ENCODE results near the gene ADAM19. TPM values are rescaled to one million over a fixed set of nuclear protein-coding genes. Genes with fewer than 3 reads are reported as not detected.

ADAM19 gene
- total and polyA plus RNA-seq, 2 donors (not counting 1 experiment from before 2014, with no cell fraction given) = 13.0 to 65.2 TPM

DNA sequence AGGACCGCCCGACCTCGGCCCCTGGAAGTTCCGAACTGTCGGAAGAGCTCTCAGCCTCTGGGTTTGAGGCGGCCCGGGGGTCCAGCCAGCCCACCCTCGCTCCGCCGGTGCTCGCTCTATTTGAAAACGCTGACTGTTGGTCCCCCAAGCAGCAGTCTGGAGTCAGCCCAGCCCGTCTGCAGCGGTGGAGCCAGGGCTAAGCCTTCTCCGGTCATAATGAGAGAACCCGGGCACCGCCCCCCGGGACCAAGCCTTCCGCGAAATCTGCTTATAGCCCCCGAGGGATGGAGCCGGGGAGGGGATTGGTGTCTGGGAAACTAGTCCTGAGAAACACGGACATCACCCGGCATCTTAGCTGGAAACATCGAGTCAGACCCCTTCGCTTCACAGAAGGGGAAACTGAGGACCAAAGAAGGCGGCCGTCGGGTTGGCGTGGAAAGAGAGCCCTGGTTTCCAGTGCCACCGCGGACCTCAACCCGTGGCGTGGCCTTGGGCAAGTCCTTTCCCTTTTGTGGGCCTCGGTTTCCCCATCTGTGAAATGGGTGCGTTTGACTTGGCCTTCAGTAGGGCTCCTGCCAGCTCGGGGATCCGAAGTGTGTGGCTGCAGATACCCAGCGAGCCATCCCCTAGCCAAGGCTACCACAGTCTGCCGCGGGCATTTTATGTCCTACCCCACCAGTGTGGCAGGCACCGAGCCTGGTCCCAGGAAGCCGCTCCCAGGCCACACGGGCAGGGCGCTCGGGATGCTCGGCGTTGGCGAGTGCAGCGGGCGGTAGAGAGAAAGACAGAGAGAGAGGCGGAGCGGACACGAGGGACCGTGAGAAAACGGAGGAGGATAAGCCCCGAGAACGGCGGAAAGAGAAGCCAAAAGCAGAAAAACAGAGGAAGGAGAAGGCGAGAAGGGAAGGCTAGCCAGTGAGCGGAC lies 857 bp downstream of the ADAM19 start:
- Histone ChIP-seq H3K4me3 (replicated peaks in 1 of 4; ENCODE audit: control extremely low read depth in 1 of 4, insufficient read depth in 1 of 4, low read depth in 3 of 4, low read length in 4 of 4) (peak overlapping the region; percentile 55 to 91 (median 68)), H3K27me3 (ENCODE audit: control insufficient read depth, insufficient read depth, low read length) (no peaks in the 10 kb centered on the region), H3K36me3 (ENCODE audit: control insufficient read depth, insufficient read depth, low read length) (peaks cover 3% of the 10 kb centered on the region), H3K79me2 (ENCODE audit: control insufficient read depth, insufficient read depth, low read length) (peaks cover 33% of the 10 kb centered on the region), H2AFZ (ENCODE audit: low read length) (peak overlapping the region; percentile 33), H3K27ac (ENCODE audit: insufficient read depth, low read length) (peak overlapping the region; percentile 65), H3K4me2 (ENCODE audit: extremely low read depth, insufficient read depth, low read length) (peak overlapping the region; percentile 76), H3K4me1 (ENCODE audit: control insufficient read depth, extremely low read depth, insufficient read depth, low read length) (peaks cover 3% of the 10 kb centered on the region), H4K20me1 (ENCODE audit: control insufficient read depth, extremely low read depth, insufficient read depth, low read length) (no peaks in the 10 kb centered on the region), H3K9ac (ENCODE audit: insufficient read depth, low read length) (peak overlapping the region; percentile 59), H3K9me3 (ENCODE audit: control insufficient read depth, insufficient read depth, low read depth, low read length) (no peaks in the 10 kb centered on the region)
- TF ChIP-seq, protein P1, sequence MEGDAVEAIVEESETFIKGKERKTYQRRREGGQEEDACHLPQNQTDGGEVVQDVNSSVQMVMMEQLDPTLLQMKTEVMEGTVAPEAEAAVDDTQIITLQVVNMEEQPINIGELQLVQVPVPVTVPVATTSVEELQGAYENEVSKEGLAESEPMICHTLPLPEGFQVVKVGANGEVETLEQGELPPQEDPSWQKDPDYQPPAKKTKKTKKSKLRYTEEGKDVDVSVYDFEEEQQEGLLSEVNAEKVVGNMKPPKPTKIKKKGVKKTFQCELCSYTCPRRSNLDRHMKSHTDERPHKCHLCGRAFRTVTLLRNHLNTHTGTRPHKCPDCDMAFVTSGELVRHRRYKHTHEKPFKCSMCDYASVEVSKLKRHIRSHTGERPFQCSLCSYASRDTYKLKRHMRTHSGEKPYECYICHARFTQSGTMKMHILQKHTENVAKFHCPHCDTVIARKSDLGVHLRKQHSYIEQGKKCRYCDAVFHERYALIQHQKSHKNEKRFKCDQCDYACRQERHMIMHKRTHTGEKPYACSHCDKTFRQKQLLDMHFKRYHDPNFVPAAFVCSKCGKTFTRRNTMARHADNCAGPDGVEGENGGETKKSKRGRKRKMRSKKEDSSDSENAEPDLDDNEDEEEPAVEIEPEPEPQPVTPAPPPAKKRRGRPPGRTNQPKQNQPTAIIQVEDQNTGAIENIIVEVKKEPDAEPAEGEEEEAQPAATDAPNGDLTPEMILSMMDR (conservative IDR thresholded peaks at IDR 0.05 in 1 of 2, IDR thresholded peaks at IDR 0.05 in 1 of 2; ENCODE audit: low read depth in 1 of 2, low read length in 2 of 2) = no peak
- no peak for TF ChIP-seq EZH2 (IDR thresholded peaks at IDR 0.05; ENCODE audit: low read length, missing control alignments)
- DNase-seq (ENCODE audit: low read depth in 2 of 2) = peak; percentile 47 to 54

DNA sequence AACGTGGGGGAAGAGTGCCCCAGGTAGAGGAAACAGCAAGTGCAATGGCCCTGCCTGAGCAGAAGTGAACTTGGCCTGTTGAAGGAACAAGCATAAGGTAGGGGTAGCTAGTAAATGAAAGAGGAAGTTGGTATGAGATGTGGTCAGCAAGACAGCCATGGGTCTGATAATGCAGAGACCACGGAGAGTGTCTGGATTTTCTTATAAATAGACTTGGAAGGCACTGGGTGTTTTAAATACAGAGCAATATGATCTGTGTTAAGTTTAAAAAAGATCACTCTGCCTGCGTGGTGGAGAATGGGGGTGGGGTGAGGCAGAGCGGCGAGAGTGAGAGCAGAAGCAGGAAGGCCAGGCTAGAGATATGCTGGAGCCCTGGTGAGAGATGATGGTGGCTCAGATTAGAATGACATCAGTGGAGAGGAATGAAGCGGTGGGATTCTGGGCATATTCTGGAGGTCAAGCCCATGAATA lies 4.2 kb downstream of the ADAM19 start:
- no peaks in the 10 kb centered on the region for H3K27me3 ChIP-seq (ENCODE audit: control insufficient read depth, insufficient read depth, low read length)
- H3K36me3 ChIP-seq (ENCODE audit: control insufficient read depth, insufficient read depth, low read length) = peaks cover 7% of the 10 kb centered on the region
- H3K4me1 ChIP-seq (ENCODE audit: control insufficient read depth, extremely low read depth, insufficient read depth, low read length) = peaks cover 3% of the 10 kb centered on the region
- peak; percentile 25 to 94 for DNase-seq (ENCODE audit: low read depth in 2 of 2)
- H3K4me2 ChIP-seq (ENCODE audit: extremely low read depth, insufficient read depth, low read length) = peak overlapping the region; percentile 30
- H3K4me3 ChIP-seq (replicated peaks in 1 of 4; ENCODE audit: control extremely low read depth in 1 of 4, insufficient read depth in 1 of 4, low read depth in 3 of 4, low read length in 4 of 4) = no peak overlapping the region
- H3K27ac ChIP-seq (ENCODE audit: insufficient read depth, low read length) = no peak overlapping the region
- no peak overlapping the region for H3K9ac ChIP-seq (ENCODE audit: insufficient read depth, low read length)
- H3K9me3 ChIP-seq (ENCODE audit: control insufficient read depth, insufficient read depth, low read depth, low read length) = no peaks in the 10 kb centered on the region
- no peak overlapping the region for H2AFZ ChIP-seq (ENCODE audit: low read length)
- no peaks in the 10 kb centered on the region for H4K20me1 ChIP-seq (ENCODE audit: control insufficient read depth, extremely low read depth, insufficient read depth, low read length)
- H3K79me2 ChIP-seq (ENCODE audit: control insufficient read depth, insufficient read depth, low read length) = peaks cover 33% of the 10 kb centered on the region
- TF ChIP-seq, protein P1 (conservative IDR thresholded peaks at IDR 0.05 in 1 of 2, IDR thresholded peaks at IDR 0.05 in 1 of 2; ENCODE audit: low read depth in 1 of 2, low read length in 2 of 2) = no peak
- TF ChIP-seq EZH2 (IDR thresholded peaks at IDR 0.05; ENCODE audit: low read length, missing control alignments) = no peak

DNA sequence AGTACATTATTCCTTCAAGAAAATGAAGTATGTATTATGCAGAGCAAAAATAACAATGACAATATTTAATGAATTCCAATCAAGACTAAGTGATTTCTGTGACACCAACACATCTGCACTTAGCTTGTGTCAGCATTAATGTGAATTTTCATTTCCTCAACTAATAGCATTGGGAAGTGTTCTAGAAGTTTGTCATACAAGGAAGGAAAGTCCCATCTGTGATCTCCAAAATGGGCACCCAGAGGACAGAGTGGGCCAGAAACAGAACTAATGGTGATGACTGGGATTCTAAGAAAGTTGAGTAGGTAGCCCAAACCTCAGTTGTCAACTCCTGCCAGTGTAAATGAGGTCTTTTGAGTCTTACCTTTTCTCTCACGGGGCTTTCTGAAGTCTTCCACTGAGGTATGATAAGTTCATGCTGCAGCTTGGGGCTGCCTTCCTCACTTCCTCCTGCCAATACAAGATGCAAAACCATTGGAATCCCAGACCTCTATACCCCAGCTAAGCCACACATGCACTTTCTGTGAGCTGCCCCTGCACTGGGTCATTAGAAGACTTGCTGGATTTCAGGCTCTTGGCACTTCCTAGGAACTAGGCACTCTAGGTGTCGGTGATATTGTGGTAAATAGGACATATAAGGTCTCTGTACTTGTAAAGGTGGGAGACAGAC lies 4.9 kb downstream of the ADAM19 start:
- Histone ChIP-seq H3K9me3 (ENCODE audit: control insufficient read depth, insufficient read depth, low read depth, low read length) (no peaks in the 10 kb centered on the region), H3K4me2 (ENCODE audit: extremely low read depth, insufficient read depth, low read length) (no peak overlapping the region), H3K9ac (ENCODE audit: insufficient read depth, low read length) (no peak overlapping the region), H3K79me2 (ENCODE audit: control insufficient read depth, insufficient read depth, low read length) (peaks cover 33% of the 10 kb centered on the region), H3K36me3 (ENCODE audit: control insufficient read depth, insufficient read depth, low read length) (peaks cover 7% of the 10 kb centered on the region), H3K27ac (ENCODE audit: insufficient read depth, low read length) (no peak overlapping the region), H3K4me3 (replicated peaks in 1 of 4; ENCODE audit: control extremely low read depth in 1 of 4, insufficient read depth in 1 of 4, low read depth in 3 of 4, low read length in 4 of 4) (no peak overlapping the region), H4K20me1 (ENCODE audit: control insufficient read depth, extremely low read depth, insufficient read depth, low read length) (no peaks in the 10 kb centered on the region), H3K4me1 (ENCODE audit: control insufficient read depth, extremely low read depth, insufficient read depth, low read length) (peaks cover 3% of the 10 kb centered on the region), H3K27me3 (ENCODE audit: control insufficient read depth, insufficient read depth, low read length) (no peaks in the 10 kb centered on the region), H2AFZ (ENCODE audit: low read length) (no peak overlapping the region)
- TF ChIP-seq EZH2 (IDR thresholded peaks at IDR 0.05; ENCODE audit: low read length, missing control alignments) = no peak
- TF ChIP-seq, protein P1 (conservative IDR thresholded peaks at IDR 0.05 in 1 of 2, IDR thresholded peaks at IDR 0.05 in 1 of 2; ENCODE audit: low read depth in 1 of 2, low read length in 2 of 2) = no peak
- no peak for DNase-seq (ENCODE audit: low read depth in 2 of 2)
